Hepatocyte (in vitro differentiated cells): ENCODE data around the gene CNNM2.

Experiments
- EZH2 ChIP-seq: fragments of 200-600 bp; sonication (generic); IDR thresholded peaks from 2 replicates; pipeline ENCODE4 v1.6.1; 2016; ENCODE audit warnings: antibody characterized with exemption, mild to moderate bottlenecking, borderline replicate concordance
- TF ChIP-seq, protein P1 (sequence below): fragments of 200-600 bp; sonication (generic); IDR thresholded peaks from 2 replicates; pipeline ENCODE4 v1.5.1; 2016; ENCODE audit warnings: antibody characterized with exemption, mild to moderate bottlenecking; ENCODE audit not compliant: poor library complexity

GRCh38 chr10:103077491-103078308, 159.6 kb downstream of the CNNM2 start:
- TF ChIP-seq, protein P1, sequence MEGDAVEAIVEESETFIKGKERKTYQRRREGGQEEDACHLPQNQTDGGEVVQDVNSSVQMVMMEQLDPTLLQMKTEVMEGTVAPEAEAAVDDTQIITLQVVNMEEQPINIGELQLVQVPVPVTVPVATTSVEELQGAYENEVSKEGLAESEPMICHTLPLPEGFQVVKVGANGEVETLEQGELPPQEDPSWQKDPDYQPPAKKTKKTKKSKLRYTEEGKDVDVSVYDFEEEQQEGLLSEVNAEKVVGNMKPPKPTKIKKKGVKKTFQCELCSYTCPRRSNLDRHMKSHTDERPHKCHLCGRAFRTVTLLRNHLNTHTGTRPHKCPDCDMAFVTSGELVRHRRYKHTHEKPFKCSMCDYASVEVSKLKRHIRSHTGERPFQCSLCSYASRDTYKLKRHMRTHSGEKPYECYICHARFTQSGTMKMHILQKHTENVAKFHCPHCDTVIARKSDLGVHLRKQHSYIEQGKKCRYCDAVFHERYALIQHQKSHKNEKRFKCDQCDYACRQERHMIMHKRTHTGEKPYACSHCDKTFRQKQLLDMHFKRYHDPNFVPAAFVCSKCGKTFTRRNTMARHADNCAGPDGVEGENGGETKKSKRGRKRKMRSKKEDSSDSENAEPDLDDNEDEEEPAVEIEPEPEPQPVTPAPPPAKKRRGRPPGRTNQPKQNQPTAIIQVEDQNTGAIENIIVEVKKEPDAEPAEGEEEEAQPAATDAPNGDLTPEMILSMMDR: no peak
- TF ChIP-seq EZH2: no peak
